ENCODE measurements around the gene RPH3AL.
"Not testable (repeated sequence)": the region's sequence is repeated elsewhere in the genome, so short reads cannot be mapped to it uniquely, and the experiment has no call there.

Gene RPH3AL

GRCh38 chr17:280901-281300, 71.7 kb downstream of the RPH3AL start:
- peaks cover 80% of the 10 kb centered on the region for H3K4me1 ChIP-seq
- H3K9ac ChIP-seq: no peak overlapping the region
- peaks cover 40% of the 10 kb centered on the region for H4K20me1 ChIP-seq
- TF ChIP-seq Cebpa-rat (IDR thresholded peaks at IDR 0.05): no peak
- H3K4me2 ChIP-seq: peak overlapping the region; percentile 62
- H3K27me3 ChIP-seq: no peaks in the 10 kb centered on the region
- H3K4me3 ChIP-seq: no peak overlapping the region
- peaks cover 35% of the 10 kb centered on the region; the same call in 1 of the 2 replicates for H3K36me3 ChIP-seq
- H3K9me3 ChIP-seq: no peaks in the 10 kb centered on the region; the same call in none of the 2 replicates
- H3K27ac ChIP-seq: no peak overlapping the region

GRCh38 chr17:280216-280615, 72.4 kb downstream of the RPH3AL start:
- peaks cover 33% of the 10 kb centered on the region for H4K20me1 ChIP-seq
- peaks cover 73% of the 10 kb centered on the region for H3K4me1 ChIP-seq
- no peak overlapping the region for H3K9ac ChIP-seq
- no peak overlapping the region for H3K27ac ChIP-seq
- H3K27me3 ChIP-seq: no peaks in the 10 kb centered on the region
- H3K4me2 ChIP-seq: peak overlapping the region; percentile 62
- no peaks in the 10 kb centered on the region; the same call in none of the 2 replicates for H3K9me3 ChIP-seq
- H3K36me3 ChIP-seq: peaks cover 35% of the 10 kb centered on the region; the same call in 1 of the 2 replicates
- no peak for TF ChIP-seq Cebpa-rat (IDR thresholded peaks at IDR 0.05)
- no peak overlapping the region for H3K4me3 ChIP-seq

- H3K4me2 ChIP-seq: peak overlapping the region; percentile 62
- H3K27me3 ChIP-seq: no peaks in the 10 kb centered on the region
- H3K4me3 ChIP-seq: no peak overlapping the region
- H3K9me3 ChIP-seq: no peaks in the 10 kb centered on the region; the same call in none of the 2 replicates
- peaks cover 69% of the 10 kb centered on the region for H3K4me1 ChIP-seq
- H3K27ac ChIP-seq: no peak overlapping the region
- no peak overlapping the region for H3K9ac ChIP-seq
- H4K20me1 ChIP-seq: peaks cover 29% of the 10 kb centered on the region
- no peak for TF ChIP-seq Cebpa-rat (IDR thresholded peaks at IDR 0.05)
- peaks cover 35% of the 10 kb centered on the region; the same call in 1 of the 2 replicates for H3K36me3 ChIP-seq
These were observed 72.8 kb downstream of the RPH3AL start for GRCh38 chr17:279776-280175.

- no peak for TF ChIP-seq Cebpa-rat (IDR thresholded peaks at IDR 0.05)
- H3K9me3 ChIP-seq: no peaks in the 10 kb centered on the region; the same call in none of the 2 replicates
- H4K20me1 ChIP-seq: peaks cover 24% of the 10 kb centered on the region
- no peak overlapping the region for H3K27ac ChIP-seq
- H3K27me3 ChIP-seq: no peaks in the 10 kb centered on the region
- peaks cover 65% of the 10 kb centered on the region for H3K4me1 ChIP-seq
- H3K4me3 ChIP-seq: no peak overlapping the region
- H3K4me2 ChIP-seq: peak overlapping the region; percentile 62
- H3K9ac ChIP-seq: no peak overlapping the region
- peaks cover 37% of the 10 kb centered on the region; the same call in 1 of the 2 replicates for H3K36me3 ChIP-seq
These were observed 73.3 kb downstream of the RPH3AL start for GRCh38 chr17:279331-279730.

GRCh38 chr17:278676-279059, 73.9 kb downstream of the RPH3AL start:
- H3K4me1 ChIP-seq: peaks cover 58% of the 10 kb centered on the region
- H3K4me2 ChIP-seq: no peak overlapping the region

GRCh38 chr17:278055-278675, 74.4 kb downstream of the RPH3AL start:
- H3K9ac ChIP-seq: no peak overlapping the region
- no peaks in the 10 kb centered on the region for H3K27me3 ChIP-seq
- no peak overlapping the region for H3K4me2 ChIP-seq
- peaks cover 13% of the 10 kb centered on the region; the same call in 1 of the 2 replicates for H4K20me1 ChIP-seq
- no peak overlapping the region for H3K27ac ChIP-seq
- TF ChIP-seq Cebpa-rat (IDR thresholded peaks at IDR 0.05): no peak
- no peaks in the 10 kb centered on the region; the same call in none of the 2 replicates for H3K9me3 ChIP-seq
- peaks cover 53% of the 10 kb centered on the region for H3K4me1 ChIP-seq
- H3K36me3 ChIP-seq: peaks cover 46% of the 10 kb centered on the region; the same call in 1 of the 2 replicates
- H3K4me3 ChIP-seq: no peak overlapping the region

More at GRCh38 chr17:278676-279059, 73.9 kb downstream of the RPH3AL start:
- Histone ChIP-seq H3K9ac (no peak overlapping the region), H4K20me1 (peaks cover 18% of the 10 kb centered on the region; the same call in 1 of the 2 replicates), H3K9me3 (no peaks in the 10 kb centered on the region; the same call in none of the 2 replicates), H3K36me3 (peaks cover 44% of the 10 kb centered on the region; the same call in 1 of the 2 replicates), H3K4me3 (no peak overlapping the region), H3K27me3 (no peaks in the 10 kb centered on the region), H3K27ac (no peak overlapping the region)
- TF ChIP-seq Cebpa-rat (IDR thresholded peaks at IDR 0.05): no peak

GRCh38 chr17:274902-275301, 77.7 kb downstream of the RPH3AL start:
- H3K27ac ChIP-seq: no peak overlapping the region

GRCh38 chr17:273981-274832, 78.4 kb downstream of the RPH3AL start:
- Histone ChIP-seq H4K20me1 (peaks cover 9% of the 10 kb centered on the region; the same call in 1 of the 2 replicates), H3K4me2 (no peak overlapping the region), H3K9me3 (peaks cover 4% of the 10 kb centered on the region), H3K36me3 (peaks cover 36% of the 10 kb centered on the region), H3K27me3 (no peaks in the 10 kb centered on the region), H3K4me3 (no peak overlapping the region), H3K4me1 (peaks cover 20% of the 10 kb centered on the region), H3K27ac (no peak overlapping the region), H3K9ac (no peak overlapping the region)
- no peak for TF ChIP-seq Cebpa-rat (IDR thresholded peaks at IDR 0.05)

More at GRCh38 chr17:274902-275301, 77.7 kb downstream of the RPH3AL start:
- peaks cover 31% of the 10 kb centered on the region for H3K36me3 ChIP-seq
- peaks cover 25% of the 10 kb centered on the region for H3K4me1 ChIP-seq
- H3K9me3 ChIP-seq: peaks cover 4% of the 10 kb centered on the region
- H3K4me3 ChIP-seq: no peak overlapping the region
- H3K9ac ChIP-seq: no peak overlapping the region
- peaks cover 9% of the 10 kb centered on the region; the same call in 1 of the 2 replicates for H4K20me1 ChIP-seq
- no peak for TF ChIP-seq Cebpa-rat (IDR thresholded peaks at IDR 0.05)
- H3K4me2 ChIP-seq: no peak overlapping the region
- H3K27me3 ChIP-seq: no peaks in the 10 kb centered on the region

GRCh38 chr17:272856-273255, 79.8 kb downstream of the RPH3AL start:
- not testable (repeated sequence) for H3K9ac ChIP-seq, H3K9me3 ChIP-seq, H3K4me3 ChIP-seq, H4K20me1 ChIP-seq, H3K27ac ChIP-seq, H3K4me2 ChIP-seq, H3K27me3 ChIP-seq
- Histone ChIP-seq H3K4me1 (peaks cover 13% of the 10 kb centered on the region), H3K36me3 (peaks cover 28% of the 10 kb centered on the region)

GRCh38 chr17:271928-272623, 80.5 kb downstream of the RPH3AL start:
- not testable (repeated sequence) for H3K4me3 ChIP-seq
- peaks cover 13% of the 10 kb centered on the region for H3K4me1 ChIP-seq

More at GRCh38 chr17:271928-272623, 80.5 kb downstream of the RPH3AL start:
- H3K9ac ChIP-seq, H3K4me2 ChIP-seq, H3K27me3 ChIP-seq, H3K9me3 ChIP-seq, H3K27ac ChIP-seq: not testable (repeated sequence)
- H3K36me3 ChIP-seq: peaks cover 26% of the 10 kb centered on the region
- H4K20me1 ChIP-seq: peaks cover 13% of the 10 kb centered on the region; the same call in 1 of the 2 replicates

Data from BLaER1 (cell line).